Endometrium (tissue), 2 donors: ENCODE results near the gene SH2D1A.

Experiments used
- FAIRE-seq: peaks from 2 replicates; lab custom pipeline; 2012; peaks lifted over from hg19 to GRCh38; lab: Jason Lieb, UNC
- donor health status: control.
- donor health status: control.

Gene SH2D1A

GRCh38 chrX:124421898-124422655 lies 75.7 kb downstream of the SH2D1A start:
- FAIRE-seq = no peak
